HCT116 (cell line): ENCODE results near the gene LMTK3.
A peak's percentile ranks its signal among the peaks of the same experiment; 100 is the strongest.

Experiments
- CEBPB ChIP-seq: IDR thresholded peaks from 2 replicates; pipeline ENCODE4 v1.6.1; 2012; ENCODE audit warnings: low read depth
- EGR1 ChIP-seq: IDR thresholded peaks from 2 replicates; pipeline ENCODE4 v1.6.1; 2012; ENCODE audit warnings: low read depth
- EZH2 ChIP-seq: fragments of 200-600 bp; sonication (generic); IDR thresholded peaks from 2 replicates; pipeline ENCODE4 v1.6.1; 2017; ENCODE audit warnings: antibody characterized with exemption, mixed run types
- EZH2phosphoT487 ChIP-seq: fragments of 200-600 bp; IDR thresholded peaks from 2 replicates; pipeline ENCODE4 v1.6.1; 2018; ENCODE audit warnings: antibody characterized with exemption, borderline replicate concordance
- POLR2A ChIP-seq: IDR thresholded peaks from 2 replicates; pipeline ENCODE4 v1.7.0; 2011; ENCODE audit warnings: borderline replicate concordance; ENCODE audit not compliant: insufficient read depth, insufficient read length; ENCODE audit errors: extremely low read depth
- POLR2AphosphoS5 ChIP-seq: IDR thresholded peaks from 2 replicates; pipeline ENCODE4 v1.6.1; 2011; ENCODE audit warnings: mild to moderate bottlenecking, low read depth, low read length, moderate library complexity
- TCF7L2 ChIP-seq: IDR thresholded peaks from 2 replicates; pipeline ENCODE4 v1.7.0; 2011; ENCODE audit warnings: borderline replicate concordance, inconsistent platforms; ENCODE audit not compliant: insufficient read depth, insufficient read length; ENCODE audit errors: extremely low read depth
- YY1 ChIP-seq: IDR thresholded peaks from 2 replicates; pipeline ENCODE4 v1.6.1; 2011; ENCODE audit warnings: low read length, low read depth, moderate library complexity, mild to moderate bottlenecking; ENCODE audit not compliant: insufficient replicate concordance; ENCODE audit errors: extremely low read depth
- TF ChIP-seq, protein P1 (sequence below), 3 experiments: fragments of 200-600 bp in 1 of 3; sonication (generic) in 1 of 3; IDR thresholded peaks in 2 of 3; conservative IDR thresholded peaks in 1 of 3; 2 replicates each; pipeline ENCODE4 v1.5.1; 2012 to 2017; ENCODE audit warnings: low read depth in 2 of 3, low read length in 2 of 3, antibody characterized with exemption in 1 of 3, borderline replicate concordance in 1 of 3, control low read depth in 1 of 3, mild to moderate bottlenecking in 1 of 3, mixed read lengths in 1 of 3, mixed run types in 1 of 3, moderate library complexity in 1 of 3; ENCODE audit not compliant: insufficient read depth in 1 of 3
- TF ChIP-seq, protein P2 (sequence below): IDR thresholded peaks from 2 replicates; pipeline ENCODE4 v1.6.1; 2012; ENCODE audit warnings: low read depth

- no peak for TF ChIP-seq EZH2
- TF ChIP-seq, protein P1, sequence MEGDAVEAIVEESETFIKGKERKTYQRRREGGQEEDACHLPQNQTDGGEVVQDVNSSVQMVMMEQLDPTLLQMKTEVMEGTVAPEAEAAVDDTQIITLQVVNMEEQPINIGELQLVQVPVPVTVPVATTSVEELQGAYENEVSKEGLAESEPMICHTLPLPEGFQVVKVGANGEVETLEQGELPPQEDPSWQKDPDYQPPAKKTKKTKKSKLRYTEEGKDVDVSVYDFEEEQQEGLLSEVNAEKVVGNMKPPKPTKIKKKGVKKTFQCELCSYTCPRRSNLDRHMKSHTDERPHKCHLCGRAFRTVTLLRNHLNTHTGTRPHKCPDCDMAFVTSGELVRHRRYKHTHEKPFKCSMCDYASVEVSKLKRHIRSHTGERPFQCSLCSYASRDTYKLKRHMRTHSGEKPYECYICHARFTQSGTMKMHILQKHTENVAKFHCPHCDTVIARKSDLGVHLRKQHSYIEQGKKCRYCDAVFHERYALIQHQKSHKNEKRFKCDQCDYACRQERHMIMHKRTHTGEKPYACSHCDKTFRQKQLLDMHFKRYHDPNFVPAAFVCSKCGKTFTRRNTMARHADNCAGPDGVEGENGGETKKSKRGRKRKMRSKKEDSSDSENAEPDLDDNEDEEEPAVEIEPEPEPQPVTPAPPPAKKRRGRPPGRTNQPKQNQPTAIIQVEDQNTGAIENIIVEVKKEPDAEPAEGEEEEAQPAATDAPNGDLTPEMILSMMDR (IDR thresholded peaks at IDR 0.05 in 2 of 3, conservative IDR thresholded peaks at IDR 0.05 in 1 of 3; ENCODE audit: borderline replicate concordance in 1 of 3, insufficient read depth in 1 of 3, low read depth in 2 of 3, low read length in 2 of 3) = no peak
- no peak for TF ChIP-seq POLR2A
- TF ChIP-seq POLR2AphosphoS5 = peak; percentile 86
- TF ChIP-seq, protein P2, sequence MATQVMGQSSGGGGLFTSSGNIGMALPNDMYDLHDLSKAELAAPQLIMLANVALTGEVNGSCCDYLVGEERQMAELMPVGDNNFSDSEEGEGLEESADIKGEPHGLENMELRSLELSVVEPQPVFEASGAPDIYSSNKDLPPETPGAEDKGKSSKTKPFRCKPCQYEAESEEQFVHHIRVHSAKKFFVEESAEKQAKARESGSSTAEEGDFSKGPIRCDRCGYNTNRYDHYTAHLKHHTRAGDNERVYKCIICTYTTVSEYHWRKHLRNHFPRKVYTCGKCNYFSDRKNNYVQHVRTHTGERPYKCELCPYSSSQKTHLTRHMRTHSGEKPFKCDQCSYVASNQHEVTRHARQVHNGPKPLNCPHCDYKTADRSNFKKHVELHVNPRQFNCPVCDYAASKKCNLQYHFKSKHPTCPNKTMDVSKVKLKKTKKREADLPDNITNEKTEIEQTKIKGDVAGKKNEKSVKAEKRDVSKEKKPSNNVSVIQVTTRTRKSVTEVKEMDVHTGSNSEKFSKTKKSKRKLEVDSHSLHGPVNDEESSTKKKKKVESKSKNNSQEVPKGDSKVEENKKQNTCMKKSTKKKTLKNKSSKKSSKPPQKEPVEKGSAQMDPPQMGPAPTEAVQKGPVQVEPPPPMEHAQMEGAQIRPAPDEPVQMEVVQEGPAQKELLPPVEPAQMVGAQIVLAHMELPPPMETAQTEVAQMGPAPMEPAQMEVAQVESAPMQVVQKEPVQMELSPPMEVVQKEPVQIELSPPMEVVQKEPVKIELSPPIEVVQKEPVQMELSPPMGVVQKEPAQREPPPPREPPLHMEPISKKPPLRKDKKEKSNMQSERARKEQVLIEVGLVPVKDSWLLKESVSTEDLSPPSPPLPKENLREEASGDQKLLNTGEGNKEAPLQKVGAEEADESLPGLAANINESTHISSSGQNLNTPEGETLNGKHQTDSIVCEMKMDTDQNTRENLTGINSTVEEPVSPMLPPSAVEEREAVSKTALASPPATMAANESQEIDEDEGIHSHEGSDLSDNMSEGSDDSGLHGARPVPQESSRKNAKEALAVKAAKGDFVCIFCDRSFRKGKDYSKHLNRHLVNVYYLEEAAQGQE = no peak
- TF ChIP-seq CEBPB = no peak
- TF ChIP-seq EZH2phosphoT487 = no peak
- TF ChIP-seq TCF7L2 = peak; percentile 62
- no peak for TF ChIP-seq YY1
- no peak for TF ChIP-seq EGR1
These were observed 23.7 kb downstream of the LMTK3 start for GRCh38 chr19:48487948-48488347.
